NCI-H460 (cell line): ENCODE data around the gene FAAH2. TPM values are rescaled to one million over a fixed set of nuclear protein-coding genes. Genes with fewer than 3 reads are reported as not detected.
"Not testable (repeated sequence)": the region's sequence is repeated elsewhere in the genome, so short reads cannot be mapped to it uniquely, and the experiment has no call there.

Experiments used
- DNase-seq: peaks from one replicate; pipeline ENCODE4 v3.0.0-alpha.2; 2016; ENCODE audit warnings: low read depth; ENCODE audit errors: extremely low read depth
- polyA plus RNA-seq: library from polyadenylated mRNA; depleted of rRNA; stranded (reverse); fragments of >200 nt; gene quantifications from 2 replicates; pipeline ENCODE4 v1.2.3, GENCODE V29; 2014; cell fraction: nucleus; rRNA removed
- total RNA-seq: library from RNA; depleted of rRNA; stranded (reverse); fragments of >200 nt; shearing (Covaris generic); gene quantifications from 2 replicates; pipeline ENCODE4 v1.2.3, GENCODE V29; 2014; rRNA removed

Gene FAAH2
- total RNA-seq = 0.05 TPM in 1 of 2 replicates, not detected in the other
- not detected in 2 replicates for polyA plus RNA-seq

- no peak for DNase-seq
Observed at GRCh38 chrX:57286507-57287251, at the start of gene FAAH2. Gene FAAH2 (plus strand): TSS chrX:57286706. CDS start chrX:57286826, 120 bp downstream.

- DNase-seq = no peak
Observed at GRCh38 chrX:57241967-57242366, 44.5 kb upstream of the FAAH2 start.

- no peak for DNase-seq
Observed at GRCh38 chrX:57251965-57252364, 34.5 kb upstream of the FAAH2 start.

- DNase-seq = no peak
Observed at GRCh38 chrX:57265126-57265525, 21.4 kb upstream of the FAAH2 start.

- no peak for DNase-seq
Observed at GRCh38 chrX:57266275-57266674, 20.2 kb upstream of the FAAH2 start.

- no peak for DNase-seq
Observed at GRCh38 chrX:57266871-57267270, 19.6 kb upstream of the FAAH2 start.

GRCh38 chrX:57267308-57267707 lies 19.2 kb upstream of the FAAH2 start:
- no peak for DNase-seq

GRCh38 chrX:57270980-57271379 lies 15.5 kb upstream of the FAAH2 start:
- no peak for DNase-seq

- DNase-seq = no peak
Observed at GRCh38 chrX:57282568-57282967, 3.9 kb upstream of the FAAH2 start.

- no peak for DNase-seq
Observed at GRCh38 chrX:57285001-57285400, 1.5 kb upstream of the FAAH2 start.

GRCh38 chrX:57289089-57289488 lies 2.6 kb downstream of the FAAH2 start:
- DNase-seq = no peak

- no peak for DNase-seq
Observed at GRCh38 chrX:57294961-57295360, 8.5 kb downstream of the FAAH2 start.

GRCh38 chrX:57295679-57296078 lies 9.2 kb downstream of the FAAH2 start:
- DNase-seq = not testable (repeated sequence)

- DNase-seq = no peak
Observed at GRCh38 chrX:57313583-57314215, 27.2 kb downstream of the FAAH2 start.

GRCh38 chrX:57329008-57329407 lies 42.5 kb downstream of the FAAH2 start:
- no peak for DNase-seq

- not testable (repeated sequence) for DNase-seq
Observed at GRCh38 chrX:57335790-57336189, 49.3 kb downstream of the FAAH2 start.

GRCh38 chrX:57353472-57354132 lies 67.1 kb downstream of the FAAH2 start:
- no peak for DNase-seq

GRCh38 chrX:57364145-57364544 lies 77.6 kb downstream of the FAAH2 start:
- no peak for DNase-seq

GRCh38 chrX:57366430-57366829 lies 79.9 kb downstream of the FAAH2 start:
- DNase-seq = no peak

GRCh38 chrX:57367649-57368048 lies 81.1 kb downstream of the FAAH2 start:
- no peak for DNase-seq

GRCh38 chrX:57368158-57368557 lies 81.7 kb downstream of the FAAH2 start:
- no peak for DNase-seq

GRCh38 chrX:57379296-57379695 lies 92.8 kb downstream of the FAAH2 start:
- DNase-seq = no peak
